ENCODE measurements around the gene ERC2. TPM values are rescaled to one million over a fixed set of nuclear protein-coding genes. Genes with fewer than 3 reads are reported as not detected.

ERC2 gene
- total and polyA plus RNA-seq, 2 of the 8 experiments (the other 6 are each of a cell fraction or from before 2014, with no cell fraction given): 16.4 to 22.8 TPM

- H2AK5ac ChIP-seq (ENCODE audit: low read depth, low read length): no peak overlapping the region
- no peak overlapping the region for H2BK20ac ChIP-seq (ENCODE audit: low read length)
- no peak overlapping the region for H4K8ac ChIP-seq (ENCODE audit: extremely low read depth, insufficient read depth, low read length)
- no peak overlapping the region for H4K91ac ChIP-seq (replicated peaks; ENCODE audit: insufficient read length, low read length)
- no peak overlapping the region for H3K9ac ChIP-seq (replicated peaks in 1 of 4; ENCODE audit: extremely low read depth in 1 of 4, low read depth in 3 of 4, low read length in 3 of 4)
- H3K79me1 ChIP-seq (ENCODE audit: low read depth, low read length): no peaks in the 10 kb centered on the region; the same call in 1 of the 2 replicates
- no peak overlapping the region for H3K27ac ChIP-seq (ENCODE audit: low read depth, low read length)
- H3K27me3 ChIP-seq (replicated peaks in 1 of 4; ENCODE audit: control insufficient read depth in 3 of 4, extremely low read depth in 1 of 4, insufficient read depth in 3 of 4, low read length in 3 of 4): no peaks in the 10 kb centered on the region
- no peaks in the 10 kb centered on the region for H3K23me2 ChIP-seq (ENCODE audit: low read depth, low read length)
- FAIRE-seq: no peak
- no peak overlapping the region for H3K23ac ChIP-seq (ENCODE audit: insufficient read length)
- H3K4me2 ChIP-seq (ENCODE audit: insufficient read depth in 1 of 2, low read depth in 2 of 2, low read length in 2 of 2): no peak overlapping the region
- H2AFZ ChIP-seq (ENCODE audit: low read length): no peak overlapping the region
- ChIA-PET POLR2A (ENCODE audit: partially characterized antibody) (interaction anchor here (0.6 kb wide), 1 partner anchor 348 kb away, joined by 3 read pairs; no protein-coding TSS in a partner anchor), CTCF (ENCODE audit: partially characterized antibody) (interaction anchor here (0.6 to 2.4 kb wide), 4 partner anchors 47 to 358 kb away, joined by 3 to 7 read pairs (median 3); no protein-coding TSS in a partner anchor)
- H4K5ac ChIP-seq (ENCODE audit: insufficient read length, low read depth, low read length): no peak overlapping the region
- H4K20me1 ChIP-seq (replicated peaks in 1 of 2; ENCODE audit: control insufficient read depth in 1 of 2, insufficient read depth in 2 of 2, low read length in 2 of 2): no peaks in the 10 kb centered on the region
- H3K4me1 ChIP-seq (replicated peaks in 1 of 4; ENCODE audit: control insufficient read depth in 3 of 4, insufficient read depth in 4 of 4, low read length in 3 of 4): no peaks in the 10 kb centered on the region; a peak in 1 of 7 replicates
- no peak overlapping the region for H3K4me3 ChIP-seq (ENCODE audit: extremely low read depth in 1 of 4, insufficient read depth in 2 of 4, low read depth in 3 of 4, low read length in 4 of 4)
- H2BK120ac ChIP-seq (replicated peaks; ENCODE audit: low read depth, low read length): no peak overlapping the region
- no peak overlapping the region for H2BK5ac ChIP-seq (ENCODE audit: low read depth, low read length)
- no peak overlapping the region for H2BK12ac ChIP-seq (ENCODE audit: low read depth, low read length)
- H3K18ac ChIP-seq (ENCODE audit: extremely low read depth, low read length): no peak overlapping the region
- H2BK15ac ChIP-seq (ENCODE audit: low read length): no peak overlapping the region
- no peaks in the 10 kb centered on the region for H3K79me2 ChIP-seq (ENCODE audit: control insufficient read depth in 1 of 2, insufficient read depth in 2 of 2, low read length in 2 of 2)
- no peak overlapping the region for H3K56ac ChIP-seq (replicated peaks; ENCODE audit: insufficient read length, low read depth, low read length)
- H3K9me3 ChIP-seq (ENCODE audit: insufficient read depth in 2 of 2, low read depth in 1 of 2, low read length in 1 of 2): no peaks in the 10 kb centered on the region
- no peak overlapping the region for H3K14ac ChIP-seq (ENCODE audit: insufficient read length)
- no peaks in the 10 kb centered on the region for H3K36me3 ChIP-seq (ENCODE audit: control insufficient read depth in 2 of 4, insufficient read depth in 4 of 4, low read length in 3 of 4)
- DNase-seq (ENCODE audit: low read depth in 1 of 2, low spot score in 2 of 2): no peak
- no peak overlapping the region for H3K4ac ChIP-seq (replicated peaks; ENCODE audit: insufficient read length, low read depth, low read length)
- 88% methylated on average over 14 of the region's 14 CpGs; no CpG with 5 or more reads in 1 of the 2 experiments for WGBS, 2 experiments (ENCODE audit: extremely low coverage in 1 of 2, insufficient coverage in 1 of 2, insufficient read length in 1 of 2, insufficient replicate concordance in 2 of 2, low coverage in 1 of 2, low lambda C conversion rate in 2 of 2, missing lambda C conversion rate in 1 of 2)
- no peak for TF ChIP-seq YY1 (IDR thresholded peaks at IDR 0.05; ENCODE audit: low read depth, low read length)
- no peak for TF ChIP-seq NRF1 (IDR thresholded peaks at IDR 0.05; ENCODE audit: low read depth, low read length)
- no peak for TF ChIP-seq EZH2 (IDR thresholded peaks at IDR 0.05; ENCODE audit: low read depth, low read length, severe bottlenecking)
- TF ChIP-seq ATF3 (IDR thresholded peaks at IDR 0.05; ENCODE audit: insufficient read depth, low read depth, low read length): no peak
- TF ChIP-seq RNF2 (IDR thresholded peaks at IDR 0.05; ENCODE audit: borderline replicate concordance, low read depth, low read length, missing control alignments, poor library complexity, severe bottlenecking): no peak
- TF ChIP-seq ASH2L (IDR thresholded peaks at IDR 0.05; ENCODE audit: low read length): no peak
- no peak for TF ChIP-seq TCF12 (IDR thresholded peaks at IDR 0.05; ENCODE audit: low read depth, low read length)
- no peak for TF ChIP-seq CTCF (IDR thresholded peaks at IDR 0.05; ENCODE audit: control extremely low read depth in 1 of 3, insufficient read depth in 1 of 3, low read depth in 1 of 3, low read length in 3 of 3)
- no peak for TF ChIP-seq FOSL1 (IDR thresholded peaks at IDR 0.05; ENCODE audit: insufficient read depth, low read depth, low read length)
These were observed 565.9 kb downstream of the ERC2 start for GRCh38 chr3:55902221-55902900.

Data from H1 (cell line).